Activated CD4-positive, alpha-beta memory T cell treated with anti-CD3 and anti-CD28 coated beads for 36 hours (primary cell): ENCODE measurements around the gene AMZ2. TPM values are rescaled to one million over a fixed set of nuclear protein-coding genes. Genes with fewer than 3 reads are reported as not detected.
"Not testable (repeated sequence)": the region's sequence is repeated elsewhere in the genome, so short reads cannot be mapped to it uniquely, and the experiment has no call there.

Experiments
- CTCF ChIA-PET: fragments of 350-600 bp; sonication (Branson Sonifier 250); formaldehyde crosslinking; loops from one replicate; lab custom pipeline; 2021; ENCODE audit warnings: antibody characterized with exemption, inconsistent platforms; lab: Charles Lee
- POLR2A ChIA-PET: fragments of 350-600 bp; sonication (Branson Sonifier 250); formaldehyde crosslinking; loops from one replicate; lab custom pipeline; 2021; ENCODE audit warnings: antibody characterized with exemption; lab: Charles Lee
- DNase-seq: peaks from one replicate; pipeline ENCODE4 v3.0.0-alpha.2; 2020
- H3K27ac Mint-ChIP-seq: one replicate; pipeline ENCODE4 v1.8.0; 2021; ENCODE audit warnings: mixed read lengths
- H3K27me3 Mint-ChIP-seq: one replicate; pipeline ENCODE4 v1.8.0; 2021; ENCODE audit warnings: mixed read lengths
- H3K36me3 Mint-ChIP-seq: one replicate; pipeline ENCODE4 v1.8.0; 2021; ENCODE audit warnings: mixed read lengths
- H3K4me1 Mint-ChIP-seq: one replicate; pipeline ENCODE4 v1.8.0; 2021; ENCODE audit warnings: low read depth, mixed read lengths
- H3K4me3 Mint-ChIP-seq: one replicate; pipeline ENCODE4 v1.8.0; 2021; ENCODE audit warnings: mild to moderate bottlenecking, mixed read lengths
- H3K9me3 Mint-ChIP-seq: one replicate; pipeline ENCODE4 v1.8.0; 2021; ENCODE audit warnings: mixed read lengths
- intact Hi-C: fragments of 100-400 bp; cut with micrococcal nuclease; formaldehyde crosslinking; loops from one replicate; pipeline ENCODE4 v1.15.1; 2023
- total RNA-seq, 2 experiments: library from RNA; stranded (reverse); gene quantifications; one replicate each; pipeline ENCODE4 v1.2.3, GENCODE V29; 2021

AMZ2 gene
- total RNA-seq, 2 experiments from 2014 or later, result 134 to 146 TPM

DNA sequence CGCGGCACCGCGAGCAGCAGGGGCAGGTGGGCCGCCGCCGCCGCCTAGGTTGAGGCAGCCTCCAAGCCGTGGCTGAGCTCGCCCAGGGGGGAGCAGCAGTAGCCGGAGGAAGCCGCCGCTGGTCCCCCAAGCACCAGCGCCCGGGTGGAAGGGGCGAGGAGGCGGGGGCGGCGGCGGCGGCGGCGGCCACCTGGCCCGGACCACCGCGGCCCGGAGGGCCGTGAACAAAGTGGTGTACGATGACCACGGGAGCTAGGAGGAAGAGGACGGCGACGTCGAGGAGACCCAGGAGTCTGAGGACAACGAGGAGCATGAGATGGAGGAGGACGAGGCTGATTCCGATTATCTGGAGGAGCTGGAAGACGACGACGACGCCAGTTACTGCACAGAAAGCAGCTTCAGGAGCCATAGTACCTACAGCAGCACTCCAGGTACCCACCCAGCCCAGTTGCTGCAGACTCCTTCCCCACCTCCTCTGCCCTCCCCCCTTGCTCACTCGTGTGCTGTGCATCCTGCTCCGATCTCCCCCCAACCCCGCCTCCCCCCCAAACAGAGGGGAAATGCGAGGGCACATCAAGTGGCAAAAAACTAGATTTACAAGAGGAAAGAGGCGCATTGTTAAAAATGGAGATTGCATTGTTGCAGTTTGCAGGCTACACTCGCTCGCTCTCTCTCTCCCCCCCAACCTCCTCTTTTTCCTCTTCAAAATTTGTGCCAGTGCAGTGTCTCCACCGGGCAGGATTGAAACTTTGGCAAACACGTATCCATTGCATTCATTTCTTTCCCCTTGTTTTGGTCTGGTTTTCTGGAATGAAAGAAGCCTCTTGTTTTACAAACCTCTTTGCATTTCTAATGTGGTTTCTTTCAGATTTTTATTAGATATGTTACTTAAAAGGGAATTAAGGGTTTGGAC lies 41.8 kb upstream of the AMZ2 start:
- Mint-ChIP-seq H3K4me1 (peaks cover 31% of the 10 kb centered on the region), H3K27me3 (no peaks in the 10 kb centered on the region), H3K36me3 (peaks cover 22% of the 10 kb centered on the region), H3K9me3 (no peaks in the 10 kb centered on the region), H3K4me3 (peak overlapping the region; percentile 81), H3K27ac (peak overlapping the region; percentile 89)
- ChIA-PET CTCF (interaction anchor here (0.8 to 3.0 kb wide), 13 partner anchors 9 to 258 kb away, joined by 3 to 20 read pairs (median 4); partner anchors contain the start of gene AMZ2), POLR2A (interaction anchor here (0.8 to 2.2 kb wide), 9 partner anchors 10 to 255 kb away, joined by 3 to 21 read pairs (median 4); partner anchors contain the start of genes AMZ2, ARSG, SLC16A6 and WIPI1)
- DNase-seq, result peak; percentile 47
- intact Hi-C loops, result loop anchor here (1.0 to 5.0 kb wide), 6 partner anchors 33 to 255 kb away; partner anchors contain the start of genes AMZ2 and C17orf58

DNA sequence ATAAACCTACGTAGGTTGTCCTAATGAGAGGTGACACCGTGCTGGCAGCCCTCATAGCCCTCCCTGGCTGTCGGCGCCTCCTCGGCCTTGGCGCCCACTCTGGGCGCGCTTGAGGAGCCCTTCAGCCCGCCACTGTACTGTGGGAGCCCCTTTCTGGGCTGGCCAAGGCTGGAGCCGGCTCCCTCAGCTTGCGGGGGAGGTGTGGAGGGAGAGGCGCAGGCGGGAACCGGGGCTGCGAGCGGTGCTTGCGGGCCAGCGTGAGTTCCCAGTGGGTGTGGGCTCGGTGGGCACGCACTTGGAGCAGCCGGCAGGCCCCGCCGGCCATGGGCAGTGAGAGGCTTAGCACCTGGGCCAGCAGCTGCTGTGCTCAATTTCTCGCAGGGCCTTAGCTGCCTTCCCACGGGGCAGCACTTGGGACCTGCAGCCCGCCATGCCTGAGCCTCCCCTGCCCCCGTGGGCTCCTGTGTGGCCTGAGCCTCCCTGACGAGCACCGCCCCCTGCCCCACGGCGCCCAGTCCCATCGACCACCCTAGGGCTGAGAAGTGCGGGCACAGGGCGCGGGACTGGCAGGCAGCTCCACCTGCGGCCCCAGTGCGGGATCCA lies 40.1 kb upstream of the AMZ2 start:
- POLR2A ChIA-PET, result interaction anchor here (0.6 to 1.0 kb wide), 2 partner anchors 24 to 40 kb away, joined by 3 read pairs; partner anchors contain the start of gene AMZ2
- H3K27ac Mint-ChIP-seq, result no peak overlapping the region
- peaks cover 22% of the 10 kb centered on the region for H3K36me3 Mint-ChIP-seq
- DNase-seq, result no peak
- CTCF ChIA-PET, result interaction anchor here (0.7 kb wide), 1 partner anchor 35 kb away, joined by 3 read pairs; no protein-coding TSS in a partner anchor
- no peaks in the 10 kb centered on the region for H3K27me3 Mint-ChIP-seq
- no peaks in the 10 kb centered on the region for H3K9me3 Mint-ChIP-seq
- peaks cover 33% of the 10 kb centered on the region for H3K4me1 Mint-ChIP-seq
- intact Hi-C loops, result loop anchor here (2.0 to 5.0 kb wide), 2 partner anchors 141 to 210 kb away; partner anchors contain the start of gene C17orf58
- peak overlapping the region; percentile 8 for H3K4me3 Mint-ChIP-seq

DNA sequence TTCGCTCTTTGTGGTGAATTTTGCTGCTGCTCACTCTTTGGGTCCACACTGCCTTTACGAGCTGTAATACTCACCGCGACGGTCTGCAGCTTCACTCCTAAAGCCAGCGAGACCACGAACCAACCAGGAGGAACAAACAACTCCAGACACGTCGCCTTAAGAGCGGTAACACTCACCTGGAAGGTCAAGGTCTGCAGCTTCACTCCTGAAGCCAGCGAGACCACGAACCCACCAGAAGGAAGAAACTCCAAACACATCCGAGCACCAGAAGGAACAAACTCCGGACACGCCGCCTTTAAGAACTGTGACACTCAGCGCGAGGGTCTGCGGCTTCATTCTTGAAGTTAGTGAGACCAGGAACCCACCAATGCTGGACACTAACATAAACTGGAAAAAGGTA lies 39.2 kb upstream of the AMZ2 start:
- H3K4me3 Mint-ChIP-seq, H3K27me3 Mint-ChIP-seq, DNase-seq, H3K9me3 Mint-ChIP-seq, CTCF ChIA-PET, POLR2A ChIA-PET, H3K27ac Mint-ChIP-seq: not testable (repeated sequence)
- intact Hi-C loops, result loop anchor here (5.0 kb wide), 1 partner anchor 211 kb away; the partner anchor contains the start of gene C17orf58
- Mint-ChIP-seq H3K4me1 (peaks cover 38% of the 10 kb centered on the region), H3K36me3 (peaks cover 28% of the 10 kb centered on the region)

DNA sequence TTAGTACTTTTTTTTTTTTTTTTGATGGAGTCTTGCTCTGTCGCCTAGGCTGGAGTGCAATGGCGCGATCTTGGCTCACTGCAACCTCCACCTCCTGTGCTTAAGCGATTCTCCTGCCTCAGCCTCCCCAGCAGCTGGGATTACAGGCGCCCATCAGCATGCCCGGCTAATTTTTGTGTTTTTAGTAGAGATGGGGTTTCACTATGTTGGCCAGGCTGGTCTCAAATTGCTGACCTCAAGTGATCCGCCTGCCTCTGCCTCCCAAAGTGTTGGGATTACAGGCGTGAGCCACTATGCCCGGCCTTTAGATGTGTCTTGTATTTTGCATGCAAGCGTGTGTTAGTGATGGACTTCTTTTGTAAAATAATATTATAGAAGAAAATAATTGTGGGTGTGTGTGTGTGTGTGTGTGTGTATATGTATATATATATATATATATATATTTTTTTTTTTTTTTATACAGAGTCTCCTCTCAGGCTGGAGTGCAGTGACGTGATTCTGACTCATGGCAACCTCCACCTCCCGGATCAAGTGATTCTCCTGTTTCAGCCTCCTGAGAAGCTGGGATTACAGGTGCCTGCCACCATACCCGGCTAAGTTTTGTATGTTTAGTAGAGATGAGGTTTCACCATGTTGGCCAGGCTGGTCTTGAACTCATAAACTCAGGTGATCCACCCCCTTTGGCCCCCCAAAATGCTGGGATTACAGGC lies 38.5 kb upstream of the AMZ2 start:
- Mint-ChIP-seq H3K36me3 (peaks cover 31% of the 10 kb centered on the region), H3K4me1 (peaks cover 43% of the 10 kb centered on the region)
- CTCF ChIA-PET, H3K9me3 Mint-ChIP-seq, H3K27ac Mint-ChIP-seq, POLR2A ChIA-PET, DNase-seq, H3K27me3 Mint-ChIP-seq, H3K4me3 Mint-ChIP-seq: not testable (repeated sequence)
- intact Hi-C loops, result loop anchor here (5.0 kb wide), 1 partner anchor 212 kb away; the partner anchor contains the start of gene C17orf58

DNA sequence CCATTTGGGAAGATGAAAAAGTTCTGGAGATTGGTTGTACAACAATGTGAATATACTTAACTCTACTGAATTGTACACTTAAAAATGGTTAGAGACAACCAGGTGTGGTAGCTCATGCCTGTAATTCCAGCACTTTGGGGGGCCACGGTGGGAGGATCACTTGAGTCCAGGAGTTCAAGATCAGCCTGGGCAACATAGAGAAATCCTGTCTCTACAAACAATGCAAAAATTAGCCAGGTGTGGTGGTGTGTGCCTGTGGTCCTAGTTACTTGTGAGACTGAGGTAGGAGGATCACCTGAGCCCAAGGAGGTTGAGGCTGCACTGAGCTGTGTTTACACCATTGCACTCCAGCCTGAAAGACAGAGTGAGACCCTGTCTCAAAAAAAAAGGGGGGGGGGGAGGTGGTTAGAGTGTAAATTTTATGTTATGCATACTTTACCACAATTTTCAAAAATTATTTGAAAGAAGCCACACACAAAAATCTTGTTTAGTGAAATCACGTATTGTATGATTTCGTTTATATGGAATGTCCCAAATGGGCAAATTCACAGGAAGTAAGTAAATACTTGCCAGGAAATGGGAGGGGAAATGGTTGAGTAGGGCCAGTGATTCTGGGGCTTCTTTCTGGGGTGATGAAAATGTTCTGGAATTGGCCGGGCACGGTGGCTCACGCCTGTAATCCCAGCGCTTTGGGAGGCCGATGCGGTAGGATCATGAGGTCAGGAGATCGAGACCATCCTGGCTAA lies 37.1 kb upstream of the AMZ2 start:
- CTCF ChIA-PET, result interaction anchor here (2.3 kb wide), 1 partner anchor 38 kb away, joined by 5 read pairs; no protein-coding TSS in a partner anchor
- no peaks in the 10 kb centered on the region for H3K27me3 Mint-ChIP-seq
- no peak overlapping the region for H3K27ac Mint-ChIP-seq
- H3K36me3 Mint-ChIP-seq, result peaks cover 31% of the 10 kb centered on the region
- intact Hi-C loops, result no loop called here
- DNase-seq, result no peak
- no peaks in the 10 kb centered on the region for H3K9me3 Mint-ChIP-seq
- POLR2A ChIA-PET, result no interaction called here
- H3K4me1 Mint-ChIP-seq, result peaks cover 42% of the 10 kb centered on the region
- H3K4me3 Mint-ChIP-seq, result no peak overlapping the region

DNA sequence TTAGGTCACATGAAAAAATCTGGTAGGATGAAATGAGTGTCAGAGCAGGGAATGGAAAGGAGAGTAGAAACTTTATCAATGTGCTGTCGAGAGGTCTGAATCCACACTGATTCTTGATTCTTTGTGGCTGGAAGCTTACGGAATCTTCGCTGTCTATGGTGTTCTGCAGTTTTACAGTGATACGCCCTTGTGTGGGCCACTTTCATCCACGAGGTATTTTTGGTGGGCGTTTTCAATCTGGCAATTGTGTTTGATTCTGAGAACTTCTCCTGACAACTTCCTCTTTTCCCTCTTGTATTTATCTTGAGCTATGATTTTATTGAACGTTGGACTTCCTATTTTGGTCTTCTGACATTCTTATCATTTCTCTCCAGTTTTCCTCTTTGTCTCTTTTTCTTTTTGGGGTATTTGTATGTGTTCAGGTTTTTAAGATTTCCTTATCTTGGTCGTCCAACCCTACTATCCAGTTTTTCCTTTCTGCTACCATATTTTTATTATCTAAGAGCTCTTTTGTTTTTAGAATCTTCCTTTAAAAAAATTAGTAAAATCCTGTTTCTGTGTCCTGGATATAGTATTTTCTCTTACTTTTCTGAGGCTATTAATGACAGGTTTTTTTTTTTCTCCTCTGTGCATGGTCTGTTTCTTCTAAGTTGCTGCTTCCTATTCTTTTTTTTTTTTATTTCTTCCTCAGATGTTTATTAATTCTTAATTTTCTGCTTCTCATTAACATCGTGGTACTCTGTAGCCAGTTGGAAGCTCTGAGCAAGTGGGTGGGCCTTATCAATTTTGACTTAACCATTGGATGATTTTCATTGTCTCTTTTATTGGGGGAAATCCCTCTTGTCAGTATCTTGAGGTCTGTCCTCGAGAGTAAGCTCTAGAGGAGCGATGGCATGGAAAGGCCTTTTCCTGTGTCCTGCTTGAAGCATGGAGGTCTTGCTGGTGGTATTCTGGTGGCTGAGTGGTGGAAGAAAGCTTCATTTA lies 34.1 kb upstream of the AMZ2 start:
- Mint-ChIP-seq H3K27ac (peak overlapping the region; percentile 51), H3K36me3 (peaks cover 29% of the 10 kb centered on the region), H3K4me3 (peak overlapping the region; percentile 43), H3K4me1 (peaks cover 31% of the 10 kb centered on the region)
- DNase-seq, H3K9me3 Mint-ChIP-seq, intact Hi-C loops, H3K27me3 Mint-ChIP-seq: not testable (repeated sequence)
- ChIA-PET CTCF (interaction anchor here (0.6 to 1.2 kb wide), 5 partner anchors 16 to 241 kb away, joined by 3 to 5 read pairs (median 3); no protein-coding TSS in a partner anchor), POLR2A (interaction anchor here (0.8 to 1.6 kb wide), 2 partner anchors 25 to 358 kb away, joined by 3 to 4 read pairs; no protein-coding TSS in a partner anchor)

DNA sequence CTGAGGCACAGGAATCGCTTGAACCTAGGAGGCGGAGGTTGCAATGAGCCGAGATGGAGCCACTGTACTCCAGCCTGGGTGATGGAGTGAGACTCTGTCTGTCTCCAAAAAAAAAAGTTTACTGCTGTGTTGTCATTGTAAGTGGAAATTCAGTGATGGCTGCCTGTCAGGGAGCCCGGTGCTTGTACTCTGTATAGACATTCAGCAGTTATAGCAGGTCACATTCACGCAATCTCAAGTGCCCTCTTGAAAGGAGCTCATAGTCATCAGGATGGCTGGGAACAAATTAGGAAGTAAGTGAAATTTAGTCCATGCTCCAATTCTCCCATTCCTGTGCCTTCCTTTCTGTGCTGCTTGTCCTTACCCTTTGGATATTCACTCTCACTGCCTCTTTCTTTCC lies 32.4 kb upstream of the AMZ2 start:
- intact Hi-C loops, CTCF ChIA-PET, H3K27me3 Mint-ChIP-seq, H3K4me3 Mint-ChIP-seq, H3K27ac Mint-ChIP-seq, H3K9me3 Mint-ChIP-seq, POLR2A ChIA-PET, DNase-seq: not testable (repeated sequence)
- H3K36me3 Mint-ChIP-seq, result peaks cover 25% of the 10 kb centered on the region
- H3K4me1 Mint-ChIP-seq, result peaks cover 32% of the 10 kb centered on the region

DNA sequence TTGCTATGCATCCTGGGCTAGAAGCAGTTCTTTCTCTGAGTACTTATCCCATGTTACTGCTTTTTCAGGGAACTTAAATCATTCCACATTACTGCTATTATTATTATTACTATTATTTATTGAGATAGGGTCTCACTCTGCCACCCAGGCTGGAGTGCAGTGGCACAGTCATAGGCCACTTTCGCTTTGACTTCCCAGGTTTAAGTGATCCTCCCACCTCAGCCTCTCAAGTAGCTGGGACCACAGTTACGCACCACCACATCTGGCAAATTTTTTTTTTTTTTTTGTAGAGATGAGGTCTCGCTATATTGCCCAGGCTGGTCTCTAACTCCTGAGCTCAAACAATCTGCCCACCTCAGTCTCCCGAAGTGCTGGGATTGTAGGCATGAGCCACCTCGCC lies 28.4 kb upstream of the AMZ2 start:
- CTCF ChIA-PET, result interaction anchor here (0.9 kb wide), 1 partner anchor 19 kb away, joined by 3 read pairs; no protein-coding TSS in a partner anchor
- DNase-seq, H3K27ac Mint-ChIP-seq, H3K4me3 Mint-ChIP-seq, H3K9me3 Mint-ChIP-seq, H3K27me3 Mint-ChIP-seq, intact Hi-C loops: not testable (repeated sequence)
- POLR2A ChIA-PET, result interaction anchor here (0.6 kb wide), 1 partner anchor 17 kb away, joined by 4 read pairs; no protein-coding TSS in a partner anchor
- Mint-ChIP-seq H3K36me3 (peaks cover 17% of the 10 kb centered on the region), H3K4me1 (peaks cover 14% of the 10 kb centered on the region)

DNA sequence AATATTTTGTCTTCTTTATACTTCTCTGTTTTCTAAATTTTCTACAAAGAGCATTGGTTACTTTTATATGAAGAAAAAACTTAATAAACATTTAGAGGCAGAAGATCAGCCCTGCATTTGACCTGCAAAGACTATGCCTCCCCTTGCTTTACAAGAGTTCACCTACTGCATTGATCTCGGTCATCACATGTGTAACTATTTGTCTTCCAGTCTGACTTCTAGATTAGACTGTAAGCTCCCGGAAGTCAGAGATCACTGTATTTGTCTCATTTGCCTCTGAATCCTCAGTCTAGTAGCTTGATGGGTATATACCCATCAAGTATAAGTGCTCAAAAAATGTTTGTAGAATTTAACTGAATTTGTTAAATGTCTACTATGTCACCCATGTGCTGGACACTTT lies 27.7 kb upstream of the AMZ2 start:
- CTCF ChIA-PET, H3K27ac Mint-ChIP-seq, H3K4me3 Mint-ChIP-seq, DNase-seq, H3K27me3 Mint-ChIP-seq, H3K9me3 Mint-ChIP-seq, intact Hi-C loops: not testable (repeated sequence)
- POLR2A ChIA-PET, result interaction anchor here (0.5 kb wide), 1 partner anchor 16 kb away, joined by 3 read pairs; no protein-coding TSS in a partner anchor
- peaks cover 17% of the 10 kb centered on the region for H3K36me3 Mint-ChIP-seq
- H3K4me1 Mint-ChIP-seq, result peaks cover 15% of the 10 kb centered on the region

DNA sequence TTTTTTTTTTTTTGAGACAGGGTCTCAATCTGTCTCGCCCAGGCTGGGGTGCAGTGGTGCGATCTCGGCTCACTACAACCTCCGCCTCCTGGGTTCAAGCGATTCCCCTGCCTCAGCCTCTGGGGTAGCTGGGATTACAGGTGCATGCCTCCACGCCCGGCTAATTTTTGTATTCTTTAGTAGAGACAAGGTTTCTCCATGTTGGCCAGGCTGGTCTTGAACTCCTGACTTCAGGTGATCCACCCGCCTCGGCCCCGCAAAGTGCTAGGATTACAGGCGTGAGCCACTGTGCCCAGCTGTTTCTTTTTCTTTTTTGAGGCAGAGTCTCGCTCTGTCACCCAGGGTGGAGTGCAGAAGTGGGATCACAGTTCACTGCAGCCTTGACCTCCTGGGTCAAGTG lies 27.1 kb upstream of the AMZ2 start:
- intact Hi-C loops, H3K27ac Mint-ChIP-seq, POLR2A ChIA-PET: not testable (repeated sequence)

More for the DNA sequence above, 27.1 kb upstream of the AMZ2 start:
- Mint-ChIP-seq H3K4me1 (peaks cover 14% of the 10 kb centered on the region), H3K36me3 (peaks cover 17% of the 10 kb centered on the region)
- H3K27me3 Mint-ChIP-seq, H3K9me3 Mint-ChIP-seq, DNase-seq, CTCF ChIA-PET, H3K4me3 Mint-ChIP-seq: not testable (repeated sequence)
